Right lobe of liver (tissue), 4 donors: ENCODE results near the gene ENTR1.

Experiments used
- POLR2A ChIP-seq: fragments of 450-650 bp; IDR thresholded peaks from one replicate; pipeline ENCODE4 v1.6.1; 2017; ENCODE audit warnings: antibody characterized with exemption, mild to moderate bottlenecking
- TF ChIP-seq, protein P1 (sequence below), 4 donors: fragments of 200-600 bp in 3 of 4; fragments of 450-650 bp in 1 of 4; IDR thresholded peaks; one replicate each; pipeline versions ENCODE4 v1.5.1 to v1.8.0; 2016 to 2022; ENCODE audit warnings: antibody characterized with exemption in 4 of 4, mild to moderate bottlenecking in 2 of 4
- donor health status: DM: no; HTN: no; CAD: no.
- donor health status: DM: no; HTN: no; CAD: no.
- donor health status: DM: no; HTN: yes; CAD: no.

DNA sequence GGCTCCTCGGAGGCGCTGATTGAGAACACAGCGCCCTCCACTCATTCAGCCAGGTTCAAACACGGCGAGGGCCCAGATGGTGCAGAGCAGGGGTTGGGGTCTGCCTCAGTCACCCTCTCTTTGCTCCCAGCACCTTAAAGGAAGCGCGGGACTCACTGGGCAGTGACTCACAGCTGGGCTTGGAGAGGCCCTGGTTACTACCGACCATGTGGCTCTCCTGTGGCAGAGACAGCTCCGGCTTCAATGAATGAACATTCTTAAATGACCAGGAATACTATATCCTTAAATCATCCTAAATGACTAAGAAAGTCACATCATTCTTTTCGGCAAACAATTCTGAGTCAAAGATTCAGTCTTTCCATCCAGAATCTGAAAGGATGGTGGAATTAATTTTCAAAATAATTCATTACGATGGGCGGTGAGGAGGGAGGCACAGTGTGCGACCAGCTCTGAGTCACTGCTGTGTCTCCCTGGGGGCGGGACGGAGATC, 30.8 kb upstream of the ENTR1 start:
- TF ChIP-seq, protein P1, sequence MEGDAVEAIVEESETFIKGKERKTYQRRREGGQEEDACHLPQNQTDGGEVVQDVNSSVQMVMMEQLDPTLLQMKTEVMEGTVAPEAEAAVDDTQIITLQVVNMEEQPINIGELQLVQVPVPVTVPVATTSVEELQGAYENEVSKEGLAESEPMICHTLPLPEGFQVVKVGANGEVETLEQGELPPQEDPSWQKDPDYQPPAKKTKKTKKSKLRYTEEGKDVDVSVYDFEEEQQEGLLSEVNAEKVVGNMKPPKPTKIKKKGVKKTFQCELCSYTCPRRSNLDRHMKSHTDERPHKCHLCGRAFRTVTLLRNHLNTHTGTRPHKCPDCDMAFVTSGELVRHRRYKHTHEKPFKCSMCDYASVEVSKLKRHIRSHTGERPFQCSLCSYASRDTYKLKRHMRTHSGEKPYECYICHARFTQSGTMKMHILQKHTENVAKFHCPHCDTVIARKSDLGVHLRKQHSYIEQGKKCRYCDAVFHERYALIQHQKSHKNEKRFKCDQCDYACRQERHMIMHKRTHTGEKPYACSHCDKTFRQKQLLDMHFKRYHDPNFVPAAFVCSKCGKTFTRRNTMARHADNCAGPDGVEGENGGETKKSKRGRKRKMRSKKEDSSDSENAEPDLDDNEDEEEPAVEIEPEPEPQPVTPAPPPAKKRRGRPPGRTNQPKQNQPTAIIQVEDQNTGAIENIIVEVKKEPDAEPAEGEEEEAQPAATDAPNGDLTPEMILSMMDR (IDR thresholded peaks at IDR 0.05) = no peak
- no peak for TF ChIP-seq POLR2A
